Endothelial cell (in vitro differentiated cells): ENCODE measurements around the gene NELL1. TPM values are rescaled to one million over a fixed set of nuclear protein-coding genes. Genes with fewer than 3 reads are reported as not detected.

Source experiments
- DNase-seq: peaks from one replicate; pipeline ENCODE4 v3.0.0; 2021; ENCODE audit warnings: low spot score
- H3K27ac Mint-ChIP-seq: one replicate; pipeline ENCODE4 v1.8.0; 2021; ENCODE audit warnings: mixed read lengths, inconsistent platforms; ENCODE audit not compliant: unreplicated experiment
- H3K27me3 Mint-ChIP-seq: one replicate; pipeline ENCODE4 v1.8.0; 2021; ENCODE audit warnings: mild to moderate bottlenecking, moderate library complexity, mixed read lengths, inconsistent platforms; ENCODE audit not compliant: unreplicated experiment
- H3K36me3 Mint-ChIP-seq: one replicate; pipeline ENCODE4 v1.8.0; 2021; ENCODE audit warnings: mild to moderate bottlenecking, low read depth, mixed read lengths, inconsistent platforms; ENCODE audit not compliant: unreplicated experiment
- H3K4me1 Mint-ChIP-seq: one replicate; pipeline ENCODE4 v1.8.0; 2021; ENCODE audit warnings: mild to moderate bottlenecking, mixed read lengths, inconsistent platforms; ENCODE audit not compliant: unreplicated experiment
- H3K4me3 Mint-ChIP-seq: one replicate; pipeline ENCODE4 v1.8.0; 2021; ENCODE audit warnings: mild to moderate bottlenecking, mixed read lengths, inconsistent platforms; ENCODE audit not compliant: unreplicated experiment
- H3K9me3 Mint-ChIP-seq: one replicate; pipeline ENCODE4 v1.8.0; 2021; ENCODE audit warnings: mixed read lengths, inconsistent platforms; ENCODE audit not compliant: unreplicated experiment
- CTCF ChIP-seq: fragments of 200-600 bp; sonication (generic); IDR thresholded peaks from one replicate; pipeline ENCODE4 v1.5.0; 2021; ENCODE audit warnings: antibody characterized with exemption; ENCODE audit not compliant: unreplicated experiment
- total RNA-seq: library from RNA; stranded (reverse); fragmentation: NEBNext Ultra II Directional; extraction: Animal tissue kit (Norgen Biotek cat#: 25700); gene quantifications from one replicate; pipeline ENCODE4 v1.2.1, GENCODE V29; 2021; ENCODE audit not compliant: unreplicated experiment

Gene NELL1
- total RNA-seq, 1 donor from 2014 or later, result 0.26 TPM

DNA sequence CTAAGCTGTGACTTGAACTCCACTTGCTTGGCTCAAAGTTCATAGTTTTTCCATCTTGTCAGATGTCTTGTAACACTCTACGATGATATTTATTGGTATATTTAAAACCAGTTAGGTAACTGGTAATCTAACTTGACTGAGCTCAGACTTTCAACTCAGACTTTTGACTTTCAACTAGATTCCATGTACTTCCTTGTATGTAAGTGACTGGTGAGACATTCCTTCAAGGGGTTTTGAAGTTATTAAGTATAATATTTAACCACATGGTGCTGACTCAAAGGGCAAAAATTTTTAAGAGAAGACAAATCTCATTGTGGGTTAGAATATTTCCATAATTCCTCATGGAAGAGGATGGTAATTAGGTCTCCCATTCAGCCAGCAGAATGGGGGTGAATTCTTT is 892.2 kb downstream of the NELL1 start:
- Mint-ChIP-seq H3K36me3 (no peaks in the 10 kb centered on the region), H3K27ac (no peak overlapping the region), H3K4me3 (no peak overlapping the region), H3K9me3 (no peaks in the 10 kb centered on the region), H3K27me3 (no peaks in the 10 kb centered on the region), H3K4me1 (no peaks in the 10 kb centered on the region)
- DNase-seq, result no peak
- no peak for TF ChIP-seq CTCF

- Mint-ChIP-seq H3K27me3 (no peaks in the 10 kb centered on the region), H3K36me3 (no peaks in the 10 kb centered on the region), H3K27ac (no peak overlapping the region), H3K4me3 (no peak overlapping the region), H3K4me1 (no peaks in the 10 kb centered on the region), H3K9me3 (no peaks in the 10 kb centered on the region)
- DNase-seq, result no peak
- no peak for TF ChIP-seq CTCF
Observed at GRCh38 chr11:21564095-21564494, 894.7 kb downstream of the NELL1 start.

DNA sequence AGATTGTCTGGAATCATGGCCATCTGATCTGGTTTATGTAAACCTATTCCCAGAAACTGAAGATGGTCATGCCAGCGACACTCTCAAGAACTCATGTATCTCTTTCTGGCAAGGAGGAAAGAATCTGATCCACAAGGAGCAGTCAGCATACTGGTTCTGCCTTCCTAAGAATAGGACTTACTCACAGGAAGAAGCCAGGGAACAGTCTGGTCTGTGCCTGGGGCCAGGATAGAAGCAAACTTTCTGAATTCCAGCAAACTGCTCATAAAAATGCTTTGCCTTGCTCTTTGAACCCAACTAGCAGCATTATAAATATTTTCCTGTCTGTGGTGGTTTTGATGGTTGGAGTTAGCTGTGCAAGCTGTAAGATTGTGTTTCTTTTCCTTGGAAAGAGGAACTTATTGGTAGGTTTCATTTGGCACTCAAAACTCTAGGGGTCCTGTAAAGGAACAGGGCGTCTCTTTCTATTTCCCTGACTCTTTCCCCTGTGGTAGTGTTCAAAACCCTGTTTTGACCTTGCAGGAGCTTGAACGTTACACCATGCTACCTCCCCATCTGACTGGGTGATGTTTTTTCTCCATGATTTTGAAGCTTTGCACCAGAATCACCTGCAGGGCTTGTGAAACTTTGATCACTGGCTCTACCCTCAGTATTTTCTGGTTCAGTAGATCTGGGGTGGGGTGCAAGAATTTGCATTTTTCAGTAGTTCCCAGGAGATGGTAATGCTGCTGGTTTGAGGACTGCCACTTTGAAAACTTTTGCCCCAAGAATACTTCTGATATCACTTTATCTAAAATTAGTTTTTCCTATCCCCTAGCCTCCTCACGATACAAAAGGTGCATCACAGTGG is 895.7 kb downstream of the NELL1 start:
- no peak for TF ChIP-seq CTCF
- no peaks in the 10 kb centered on the region for H3K27me3 Mint-ChIP-seq
- H3K9me3 Mint-ChIP-seq, result no peaks in the 10 kb centered on the region
- no peaks in the 10 kb centered on the region for H3K4me1 Mint-ChIP-seq
- no peak for DNase-seq
- no peak overlapping the region for H3K27ac Mint-ChIP-seq
- no peaks in the 10 kb centered on the region for H3K36me3 Mint-ChIP-seq
- H3K4me3 Mint-ChIP-seq, result no peak overlapping the region

DNA sequence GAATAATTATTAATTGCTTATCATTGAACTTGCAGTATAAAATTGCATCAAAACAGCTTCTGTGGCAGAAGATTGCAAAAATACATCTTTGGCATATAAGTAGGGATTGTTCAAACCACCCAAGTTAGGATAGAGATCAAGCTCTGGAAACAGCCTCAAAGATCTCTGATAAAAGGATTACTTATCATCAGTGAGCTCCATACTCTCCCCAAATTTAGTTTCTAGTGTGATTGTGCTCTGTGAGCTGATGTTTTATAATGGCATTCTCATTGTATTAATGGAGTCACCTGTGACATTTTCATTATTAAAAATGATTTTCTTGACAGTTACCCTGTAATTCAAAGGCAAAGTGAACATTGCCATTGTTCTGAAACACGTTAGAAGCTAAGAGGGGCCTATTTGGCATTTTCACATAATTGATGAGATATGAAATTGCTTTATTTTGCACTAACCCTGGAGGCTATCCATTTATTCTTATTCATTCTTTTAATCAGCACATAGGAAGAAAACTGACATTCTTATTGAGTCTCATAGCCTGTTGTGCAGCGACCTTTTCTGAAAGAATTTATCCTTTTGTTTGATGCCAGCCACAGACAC is 897.2 kb downstream of the NELL1 start:
- no peak for DNase-seq
- Mint-ChIP-seq H3K4me1 (no peaks in the 10 kb centered on the region), H3K27me3 (no peaks in the 10 kb centered on the region), H3K9me3 (no peaks in the 10 kb centered on the region), H3K36me3 (no peaks in the 10 kb centered on the region), H3K27ac (no peak overlapping the region), H3K4me3 (no peak overlapping the region)
- no peak for TF ChIP-seq CTCF

DNA sequence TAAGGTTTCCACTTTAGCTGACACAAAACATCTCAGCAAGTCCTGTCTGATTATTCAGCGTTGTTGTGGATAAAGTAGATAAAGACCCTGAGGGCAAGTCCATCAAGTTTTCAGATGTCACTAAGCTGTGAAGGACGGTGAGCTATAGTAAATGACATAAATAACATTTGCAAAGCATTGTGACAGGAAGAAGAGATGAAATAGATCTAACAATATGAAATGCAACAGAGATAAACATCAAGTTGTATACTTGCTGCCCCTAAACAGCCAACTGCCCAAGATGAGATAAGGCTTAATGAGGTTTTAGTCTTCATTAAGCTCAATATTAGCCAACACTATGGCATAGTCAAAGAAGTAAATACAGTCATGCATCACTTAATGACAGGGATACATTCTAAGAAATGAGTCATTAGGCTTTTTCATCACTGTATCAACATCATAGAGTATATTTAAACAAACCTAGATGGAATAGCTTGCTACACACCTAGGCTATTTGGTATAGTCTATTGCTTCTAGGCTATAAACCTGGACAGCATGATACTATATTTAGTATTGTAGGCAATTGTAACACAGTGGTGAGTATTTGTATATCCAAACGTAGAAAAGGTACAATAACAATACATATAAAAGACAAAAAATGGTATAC is 898.4 kb downstream of the NELL1 start:
- Mint-ChIP-seq H3K4me3 (no peak overlapping the region), H3K27me3 (no peaks in the 10 kb centered on the region)
- TF ChIP-seq CTCF, result no peak

More for the DNA sequence above, 898.4 kb downstream of the NELL1 start:
- no peak for DNase-seq
- no peaks in the 10 kb centered on the region for H3K9me3 Mint-ChIP-seq
- no peak overlapping the region for H3K27ac Mint-ChIP-seq
- H3K4me1 Mint-ChIP-seq, result no peaks in the 10 kb centered on the region
- no peaks in the 10 kb centered on the region for H3K36me3 Mint-ChIP-seq
